GM13976 (cell line): ENCODE data around the gene SERPINI2.

ENCODE experiments used
- DNase-seq: peaks from one replicate; pipeline ENCODE4 v3.0.0; 2012; ENCODE audit warnings: low spot score
- in situ Hi-C: fragments of 300-500 bp; cut with MboI; formaldehyde crosslinking; loops from one replicate; pipeline ENCODE4 v1.12.0; 2022; ENCODE audit warnings: low sequenced_read_pairs, mixed read lengths, inconsistent platforms; ENCODE audit not compliant: unreplicated experiment
- TF ChIP-seq, protein P1 (sequence below): IDR thresholded peaks from 2 replicates; pipeline ENCODE4 v1.5.1; 2012; ENCODE audit warnings: borderline replicate concordance, mild to moderate bottlenecking; ENCODE audit not compliant: insufficient read depth; ENCODE audit errors: extremely low read depth, missing control alignments, control extremely low read depth

SERPINI2 gene

DNA sequence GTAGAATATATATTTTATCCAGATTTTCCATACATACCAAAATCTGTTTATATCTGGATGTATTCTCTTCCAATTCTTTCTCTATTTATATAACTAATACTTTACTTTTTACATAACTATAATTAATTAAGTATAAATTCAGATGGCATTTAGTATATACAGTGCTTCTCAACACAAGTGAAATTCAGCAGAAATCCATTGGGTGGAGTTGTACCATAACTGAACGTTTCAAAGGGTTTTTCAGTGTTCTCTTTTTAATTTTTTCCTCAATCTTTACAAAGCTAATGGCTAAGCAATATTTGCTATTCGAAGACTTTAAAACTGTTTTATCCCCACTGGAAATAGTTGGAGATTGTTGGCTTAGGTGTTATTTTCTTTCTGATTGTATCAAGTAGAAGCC is 79.8 kb downstream of the SERPINI2 start:
- no peak for DNase-seq
- TF ChIP-seq, protein P1, sequence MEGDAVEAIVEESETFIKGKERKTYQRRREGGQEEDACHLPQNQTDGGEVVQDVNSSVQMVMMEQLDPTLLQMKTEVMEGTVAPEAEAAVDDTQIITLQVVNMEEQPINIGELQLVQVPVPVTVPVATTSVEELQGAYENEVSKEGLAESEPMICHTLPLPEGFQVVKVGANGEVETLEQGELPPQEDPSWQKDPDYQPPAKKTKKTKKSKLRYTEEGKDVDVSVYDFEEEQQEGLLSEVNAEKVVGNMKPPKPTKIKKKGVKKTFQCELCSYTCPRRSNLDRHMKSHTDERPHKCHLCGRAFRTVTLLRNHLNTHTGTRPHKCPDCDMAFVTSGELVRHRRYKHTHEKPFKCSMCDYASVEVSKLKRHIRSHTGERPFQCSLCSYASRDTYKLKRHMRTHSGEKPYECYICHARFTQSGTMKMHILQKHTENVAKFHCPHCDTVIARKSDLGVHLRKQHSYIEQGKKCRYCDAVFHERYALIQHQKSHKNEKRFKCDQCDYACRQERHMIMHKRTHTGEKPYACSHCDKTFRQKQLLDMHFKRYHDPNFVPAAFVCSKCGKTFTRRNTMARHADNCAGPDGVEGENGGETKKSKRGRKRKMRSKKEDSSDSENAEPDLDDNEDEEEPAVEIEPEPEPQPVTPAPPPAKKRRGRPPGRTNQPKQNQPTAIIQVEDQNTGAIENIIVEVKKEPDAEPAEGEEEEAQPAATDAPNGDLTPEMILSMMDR: no peak
- in situ Hi-C loops: no loop called here
